A549 (cell line): ENCODE data around the gene PHC2. TPM values are rescaled to one million over a fixed set of nuclear protein-coding genes. Genes with fewer than 3 reads are reported as not detected.

Experiments
- ATAC-seq, 2 experiments: fragments of 200-7000 bp in 1 of 2; fragments of >200 bp in 1 of 2; cut with Nextera tagmentation in 1 of 2; cut with Tn5 transposase in 1 of 2; 3 replicates each; pipeline versions ENCODE4 v1.8.0 to v1.9.1; 2018 to 2020; ENCODE audit warnings: mild to moderate bottlenecking in 1 of 2, moderate library complexity in 1 of 2
- CTCF ChIA-PET: fragments of 300-600 bp; sonication (Branson Sonifier 250); formaldehyde crosslinking; extraction: SDS; loops from one replicate; lab custom pipeline; 2021; ENCODE audit warnings: antibody characterized with exemption, inconsistent platforms; lab: Yijun Ruan, JAX
- POLR2A ChIA-PET: fragments of 350-600 bp; formaldehyde crosslinking; extraction: SDS; loops from one replicate; lab custom pipeline; 2021; ENCODE audit warnings: antibody characterized with exemption, inconsistent platforms; lab: Yijun Ruan, JAX
- DNase-seq, 2 experiments: peaks; one replicate each; pipeline versions ENCODE4 v3.0.0 to v3.0.0-alpha.2; 2011 to 2016; ENCODE audit warnings: low read depth in 1 of 2, low spot score in 1 of 2
- FAIRE-seq: peaks from 2 replicates; lab custom pipeline; 2011; peaks lifted over from hg19 to GRCh38; lab: Jason Lieb, UNC
- H3K27ac ChIP-seq, 2 experiments: fragments of >200 bp; sonication (Bioruptor Twin); formaldehyde crosslinking; 3 replicates each; pipeline ENCODE4 v1.5.1; 2016 to 2017
- H3K4me1 ChIP-seq: fragments of >200 bp; sonication (Bioruptor Twin); formaldehyde crosslinking; 3 replicates; pipeline ENCODE4 v1.6.1; 2016
- H3K4me2 ChIP-seq: fragments of >200 bp; sonication (Bioruptor Twin); formaldehyde crosslinking; 3 replicates; pipeline ENCODE4 v1.6.1; 2016
- H3K4me3 ChIP-seq: fragments of >200 bp; sonication (Bioruptor Twin); formaldehyde crosslinking; 3 replicates; pipeline ENCODE4 v1.5.1; 2016
- H3K9me3 ChIP-seq: fragments of >200 bp; sonication (Bioruptor Twin); formaldehyde crosslinking; 3 replicates; pipeline ENCODE4 v1.6.1; 2016
- CBX8 ChIP-seq: fragments of 200-600 bp; sonication (generic); IDR thresholded peaks from 2 replicates; pipeline ENCODE4 v1.6.1; 2016
- CHD2 ChIP-seq: fragments of 150-350 bp; IDR thresholded peaks from 2 replicates; pipeline ENCODE4 v1.6.1; 2014; ENCODE audit warnings: low read length; ENCODE audit not compliant: partially characterized antibody
- CHD4 ChIP-seq: fragments of 200-600 bp; sonication (generic); IDR thresholded peaks from 2 replicates; pipeline ENCODE4 v1.6.1; 2016; ENCODE audit warnings: antibody characterized with exemption, mild to moderate bottlenecking, borderline replicate concordance
- CTCF ChIP-seq: fragments of >200 bp; sonication (Bioruptor Twin); formaldehyde crosslinking; IDR thresholded peaks from 3 replicates; pipeline ENCODE4 v1.5.1; 2016
- EHMT2 ChIP-seq: fragments of 200-600 bp; sonication (generic); IDR thresholded peaks from 2 replicates; pipeline ENCODE4 v1.6.1; 2016; ENCODE audit warnings: antibody characterized with exemption, low read depth, mild to moderate bottlenecking, moderate library complexity
- ESRRA ChIP-seq: fragments of 150-350 bp; IDR thresholded peaks from 2 replicates; pipeline ENCODE4 v1.6.1; 2014; ENCODE audit warnings: mild to moderate bottlenecking, low read length, borderline replicate concordance
- FOSB ChIP-seq: fragments of 250-450 bp; sonication (Bioruptor Pico); IDR thresholded peaks from 2 replicates; pipeline ENCODE4 v1.5.0; 2020; ENCODE audit warnings: mild to moderate bottlenecking, moderate library complexity
- FOSL2 ChIP-seq, 2 experiments: fragments of 450-650 bp in 1 of 2; fragments of >200 bp in 1 of 2; sonication (Bioruptor Twin) in 1 of 2; formaldehyde crosslinking; IDR thresholded peaks; 2 replicates each; pipeline versions ENCODE4 v1.5.0 to v1.6.1; 2016 to 2020; ENCODE audit warnings: mild to moderate bottlenecking in 1 of 2, moderate library complexity in 1 of 2
- HDAC2 ChIP-seq: fragments of 200-600 bp; sonication (generic); IDR thresholded peaks from 2 replicates; pipeline ENCODE4 v1.6.1; 2016
- HOXB5 ChIP-seq: fragments of 250-450 bp; sonication (Bioruptor Pico); IDR thresholded peaks from 2 replicates; pipeline ENCODE4 v1.5.0; 2020; ENCODE audit warnings: mild to moderate bottlenecking, moderate library complexity
- JUN ChIP-seq, 2 experiments: fragments of >200 bp; sonication (Bioruptor Twin); formaldehyde crosslinking; IDR thresholded peaks; 2 replicates in 1 of 2; 3 replicates in 1 of 2; pipeline ENCODE4 v1.6.1; 2016 to 2017
- MAFK ChIP-seq: fragments of 450-650 bp; IDR thresholded peaks from 2 replicates; pipeline ENCODE4 v1.6.1; 2014; ENCODE audit not compliant: partially characterized antibody
- PHF8 ChIP-seq: fragments of 200-600 bp; sonication (generic); IDR thresholded peaks from 2 replicates; pipeline ENCODE4 v1.6.1; 2016; ENCODE audit warnings: low read depth, mild to moderate bottlenecking, antibody characterized with exemption, moderate library complexity, borderline replicate concordance
- POLR2A ChIP-seq: IDR thresholded peaks from 2 replicates; pipeline ENCODE4 v1.6.1; 2012; ENCODE audit warnings: mild to moderate bottlenecking, low read length
- RARB ChIP-seq: fragments of 250-450 bp; sonication (Bioruptor Pico); IDR thresholded peaks from 2 replicates; pipeline ENCODE4 v1.8.0; 2021; ENCODE audit warnings: mild to moderate bottlenecking, moderate library complexity
- RCOR1 ChIP-seq: fragments of 150-350 bp; IDR thresholded peaks from 2 replicates; pipeline ENCODE4 v1.6.1; 2014; ENCODE audit warnings: antibody characterized with exemption, low read length, low read depth
- TFCP2L1 ChIP-seq: fragments of 250-450 bp; sonication (Bioruptor Pico); IDR thresholded peaks from 2 replicates; pipeline ENCODE4 v1.5.0; 2021; ENCODE audit warnings: mild to moderate bottlenecking
- TP53 ChIP-seq: fragments of 250-450 bp; sonication (Bioruptor Pico); IDR thresholded peaks from 2 replicates; pipeline ENCODE4 v1.5.0; 2021; ENCODE audit warnings: mild to moderate bottlenecking, moderate library complexity
- USF2 ChIP-seq: fragments of 450-650 bp; IDR thresholded peaks from 2 replicates; pipeline ENCODE4 v1.6.1; 2014; ENCODE audit warnings: antibody characterized with exemption
- ZNF302 ChIP-seq: fragments of 250-450 bp; sonication (Bioruptor Pico); IDR thresholded peaks from 2 replicates; pipeline ENCODE4 v1.9.0; 2021; ENCODE audit warnings: inconsistent platforms, mild to moderate bottlenecking, moderate library complexity
- ZSCAN20 ChIP-seq: fragments of 250-450 bp; sonication (Bioruptor Pico); IDR thresholded peaks from 2 replicates; pipeline ENCODE4 v1.8.0; 2022; ENCODE audit warnings: mild to moderate bottlenecking, moderate library complexity
- WGBS: methylation state at CpG from one replicate; pipeline ENCODE4 v1.1.6; 2017; ENCODE audit errors: missing lambda C conversion rate; 5-methylcytosine and 5-hydroxymethylcytosine counted together
- polyA plus RNA-seq, 4 experiments: library from polyadenylated mRNA; depleted of rRNA in 3 of 4; stranded (reverse); fragments of >200 nt; fragmentation: RNase III in 1 of 4; extraction: RNeasy Plus Mini Kit Qiagen cat#74134 plus additional on column Dnase treatment in 1 of 4; gene quantifications; 2 replicates in 3 of 4; 3 replicates in 1 of 4; pipeline ENCODE4 v1.2.3, GENCODE V29; 2011 to 2017
- TF ChIP-seq, protein P1 (sequence below): fragments of >200 bp; sonication (Bioruptor Twin); formaldehyde crosslinking; IDR thresholded peaks from 2 replicates; pipeline ENCODE4 v1.6.1; 2016
- TF ChIP-seq, protein P2 (sequence below): fragments of 150-350 bp; IDR thresholded peaks from 2 replicates; pipeline ENCODE4 v1.6.1; 2014; ENCODE audit warnings: low read depth, mild to moderate bottlenecking, low read length
- TF ChIP-seq, protein P3 (sequence below): fragments of >200 bp; sonication (Bioruptor Twin); formaldehyde crosslinking; IDR thresholded peaks from 3 replicates; pipeline ENCODE4 v1.6.1; 2016
- TF ChIP-seq, protein P4 (sequence below): IDR thresholded peaks from 2 replicates; pipeline ENCODE4 v1.6.1; 2012

Gene PHC2
- polyA plus RNA-seq, 2 of the 4 experiments (the other 2 are of a cell fraction) = 29.9 to 33.2 TPM

GRCh38 chr1:33375316-33375715 lies 55.6 kb downstream of the PHC2 start:
- H3K27ac ChIP-seq = no peak overlapping the region
- no peak for DNase-seq
- H3K4me1 ChIP-seq = no peaks in the 10 kb centered on the region
- no peak for FAIRE-seq
- WGBS = 97% methylated on average over 6 of the region's 9 CpGs
- no peak overlapping the region for H3K4me2 ChIP-seq
- no peak for ATAC-seq
- ChIA-PET POLR2A (no interaction called here), CTCF (interaction anchor here (0.6 to 1.8 kb wide), 3 partner anchors 9 to 81 kb away, joined by 3 to 4 read pairs (median 4); no protein-coding TSS in a partner anchor)
- TF ChIP-seq USF2 (no peak), JUN (IDR thresholded peaks at IDR 0.05) (no peak), TP53 (CRISPR knock-in tag) (no peak), CBX8 (no peak), HDAC2 (no peak), RCOR1 (no peak)
- TF ChIP-seq, protein P1, sequence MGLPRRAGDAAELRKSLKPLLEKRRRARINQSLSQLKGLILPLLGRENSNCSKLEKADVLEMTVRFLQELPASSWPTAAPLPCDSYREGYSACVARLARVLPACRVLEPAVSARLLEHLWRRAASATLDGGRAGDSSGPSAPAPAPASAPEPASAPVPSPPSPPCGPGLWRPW = no peak
- no peak overlapping the region for H3K4me3 ChIP-seq
- no peaks in the 10 kb centered on the region for H3K9me3 ChIP-seq

DNA sequence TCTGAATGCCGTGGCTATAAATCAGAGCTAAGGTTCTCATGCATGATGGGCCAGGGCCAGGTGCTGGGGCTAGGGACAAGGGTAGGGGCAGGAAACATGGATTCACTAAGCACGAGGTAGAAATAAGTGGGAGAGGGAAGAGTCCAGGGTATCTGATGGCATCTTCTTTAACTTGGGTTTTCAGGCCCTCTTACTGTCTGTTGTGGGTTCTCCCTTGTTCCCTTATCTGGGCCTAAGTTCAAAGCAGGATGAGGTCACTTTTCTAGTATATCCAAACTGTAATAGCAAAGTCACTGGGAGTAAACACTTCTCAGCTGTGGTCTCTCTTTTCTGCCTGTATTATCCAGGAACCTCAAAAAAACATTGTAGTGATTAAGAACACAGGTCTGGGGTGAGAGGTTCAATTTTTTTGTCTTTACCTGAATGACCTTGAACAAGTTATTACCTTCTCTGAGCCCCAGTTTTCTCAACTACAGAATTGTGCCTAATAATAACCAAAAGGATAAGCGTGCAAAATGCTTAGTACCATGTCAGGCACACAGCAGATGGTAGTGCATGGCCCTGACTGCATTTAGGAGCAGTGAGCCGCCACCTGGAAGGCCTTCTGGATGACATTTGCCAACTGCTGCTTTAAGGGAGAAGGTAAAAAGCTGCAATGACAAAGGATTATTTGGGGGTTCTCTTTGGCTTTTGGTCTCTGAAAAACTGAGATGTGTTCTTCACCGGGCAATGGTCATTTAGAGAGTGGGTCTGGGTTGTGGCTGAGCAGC lies 56.4 kb downstream of the PHC2 start:
- no peak overlapping the region for H3K4me3 ChIP-seq
- TF ChIP-seq TFCP2L1 (CRISPR knock-in tag) = no peak
- no peak for TF ChIP-seq POLR2A
- TF ChIP-seq ZNF302 (CRISPR knock-in tag) = no peak
- no peak for TF ChIP-seq FOSL2 (IDR thresholded peaks at IDR 0.05)
- no peak for TF ChIP-seq FOSL2 (CRISPR knock-in tag; IDR thresholded peaks at IDR 0.05)
- TF ChIP-seq, protein P2, sequence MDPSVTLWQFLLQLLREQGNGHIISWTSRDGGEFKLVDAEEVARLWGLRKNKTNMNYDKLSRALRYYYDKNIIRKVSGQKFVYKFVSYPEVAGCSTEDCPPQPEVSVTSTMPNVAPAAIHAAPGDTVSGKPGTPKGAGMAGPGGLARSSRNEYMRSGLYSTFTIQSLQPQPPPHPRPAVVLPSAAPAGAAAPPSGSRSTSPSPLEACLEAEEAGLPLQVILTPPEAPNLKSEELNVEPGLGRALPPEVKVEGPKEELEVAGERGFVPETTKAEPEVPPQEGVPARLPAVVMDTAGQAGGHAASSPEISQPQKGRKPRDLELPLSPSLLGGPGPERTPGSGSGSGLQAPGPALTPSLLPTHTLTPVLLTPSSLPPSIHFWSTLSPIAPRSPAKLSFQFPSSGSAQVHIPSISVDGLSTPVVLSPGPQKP = no peak
- no peak for TF ChIP-seq USF2
- no peak for TF ChIP-seq ZSCAN20
- TF ChIP-seq CHD2 = no peak
- TF ChIP-seq CHD4 = no peak
- no peak for TF ChIP-seq RARB (CRISPR knock-in tag)
- TF ChIP-seq MAFK = no peak
- H3K4me2 ChIP-seq = no peak overlapping the region
- H3K27ac ChIP-seq = no peak overlapping the region
- FAIRE-seq = no peak
- WGBS = 67% methylated on average over 5 of the region's 5 CpGs
- ATAC-seq = no peak
- CTCF ChIA-PET = interaction anchor here (0.6 to 1.8 kb wide), 3 partner anchors 10 to 81 kb away, joined by 3 to 4 read pairs (median 4); no protein-coding TSS in a partner anchor
- H3K9me3 ChIP-seq = no peaks in the 10 kb centered on the region
- DNase-seq = no peak
- POLR2A ChIA-PET = no interaction called here
- no peaks in the 10 kb centered on the region for H3K4me1 ChIP-seq

- FAIRE-seq (no peak), DNase-seq (no peak), ATAC-seq (no peak)
- Histone ChIP-seq H3K9me3 (no peaks in the 10 kb centered on the region), H3K27ac (no peak overlapping the region), H3K4me2 (no peak overlapping the region), H3K4me1 (no peaks in the 10 kb centered on the region), H3K4me3 (no peak overlapping the region)
- TF ChIP-seq TFCP2L1 (CRISPR knock-in tag) (no peak), RARB (CRISPR knock-in tag) (no peak), ESRRA (no peak), EHMT2 (no peak), ZSCAN20 (no peak), RCOR1 (no peak), PHF8 (no peak), HOXB5 (CRISPR knock-in tag) (no peak), TP53 (CRISPR knock-in tag) (no peak), CTCF (no peak), FOSB (CRISPR knock-in tag) (no peak)
- TF ChIP-seq, protein P3, sequence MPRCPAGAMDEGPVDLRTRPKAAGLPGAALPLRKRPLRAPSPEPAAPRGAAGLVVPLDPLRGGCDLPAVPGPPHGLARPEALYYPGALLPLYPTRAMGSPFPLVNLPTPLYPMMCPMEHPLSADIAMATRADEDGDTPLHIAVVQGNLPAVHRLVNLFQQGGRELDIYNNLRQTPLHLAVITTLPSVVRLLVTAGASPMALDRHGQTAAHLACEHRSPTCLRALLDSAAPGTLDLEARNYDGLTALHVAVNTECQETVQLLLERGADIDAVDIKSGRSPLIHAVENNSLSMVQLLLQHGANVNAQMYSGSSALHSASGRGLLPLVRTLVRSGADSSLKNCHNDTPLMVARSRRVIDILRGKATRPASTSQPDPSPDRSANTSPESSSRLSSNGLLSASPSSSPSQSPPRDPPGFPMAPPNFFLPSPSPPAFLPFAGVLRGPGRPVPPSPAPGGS = no peak
- TF ChIP-seq, protein P4, sequence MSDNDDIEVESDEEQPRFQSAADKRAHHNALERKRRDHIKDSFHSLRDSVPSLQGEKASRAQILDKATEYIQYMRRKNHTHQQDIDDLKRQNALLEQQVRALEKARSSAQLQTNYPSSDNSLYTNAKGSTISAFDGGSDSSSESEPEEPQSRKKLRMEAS = no peak
- 49% methylated on average over 4 of the region's 4 CpGs for WGBS
- ChIA-PET POLR2A (no interaction called here), CTCF (interaction anchor here (13.0 kb wide), 1 partner anchor 78 kb away, joined by 162 read pairs; no protein-coding TSS in a partner anchor)
Observed at GRCh38 chr1:33373606-33374005, 57.3 kb downstream of the PHC2 start.
